Measurements from ENCODE around the gene ZNF217. TPM values are rescaled to one million over a fixed set of nuclear protein-coding genes. Genes with fewer than 3 reads are reported as not detected.
"Not testable (repeated sequence)": the region's sequence is repeated elsewhere in the genome, so short reads cannot be mapped to it uniquely, and the experiment has no call there.

Gene ZNF217
- total RNA-seq, 1 donor from 2014 or later, result 8.9 TPM

GRCh38 chr20:53533500-53533899, 60.1 kb downstream of the ZNF217 start:
- Histone ChIP-seq H3K27ac (no peak overlapping the region), H3K27me3 (no peaks in the 10 kb centered on the region), H3K4me3 (no peak overlapping the region), H3K36me3 (no peaks in the 10 kb centered on the region), H3K4me1 (no peaks in the 10 kb centered on the region), H3K9me3 (no peaks in the 10 kb centered on the region)
- TF ChIP-seq CTCF (IDR thresholded peaks at IDR 0.05), result no peak
- intact Hi-C loops (cut with DNase I), result no loop called here
- no peak for DNase-seq (ENCODE audit: low spot score in 2 of 2)

GRCh38 chr20:53532654-53533312, 60.9 kb downstream of the ZNF217 start:
- H3K4me3 ChIP-seq, result not testable (repeated sequence)

GRCh38 chr20:53530440-53530839, 63.2 kb downstream of the ZNF217 start:
- no peaks in the 10 kb centered on the region for H3K4me1 ChIP-seq
- H3K36me3 ChIP-seq, result no peaks in the 10 kb centered on the region
- no peaks in the 10 kb centered on the region for H3K27me3 ChIP-seq
- no peaks in the 10 kb centered on the region for H3K9me3 ChIP-seq
- H3K4me3 ChIP-seq, result no peak overlapping the region
- DNase-seq (ENCODE audit: low spot score in 2 of 2), result no peak
- intact Hi-C loops (cut with DNase I), result no loop called here
- H3K27ac ChIP-seq, result no peak overlapping the region
- TF ChIP-seq CTCF (IDR thresholded peaks at IDR 0.05), result no peak

More at GRCh38 chr20:53532654-53533312, 60.9 kb downstream of the ZNF217 start:
- H3K36me3 ChIP-seq; H3K27me3 ChIP-seq; H3K4me1 ChIP-seq; H3K9me3 ChIP-seq; H3K27ac ChIP-seq; DNase-seq (ENCODE audit: low spot score in 2 of 2); intact Hi-C loops (cut with DNase I): not testable (repeated sequence)

- no peak overlapping the region for H3K4me3 ChIP-seq
- H3K36me3 ChIP-seq, result no peaks in the 10 kb centered on the region
- no peaks in the 10 kb centered on the region for H3K4me1 ChIP-seq
- H3K27ac ChIP-seq, result no peak overlapping the region
- no peak for TF ChIP-seq CTCF (IDR thresholded peaks at IDR 0.05)
- no peak for DNase-seq (ENCODE audit: low spot score in 2 of 2)
- H3K27me3 ChIP-seq, result no peaks in the 10 kb centered on the region
- intact Hi-C loops (cut with DNase I), result no loop called here
- H3K9me3 ChIP-seq, result no peaks in the 10 kb centered on the region
Observed at GRCh38 chr20:53529658-53530057, 64.0 kb downstream of the ZNF217 start.

DNA sequence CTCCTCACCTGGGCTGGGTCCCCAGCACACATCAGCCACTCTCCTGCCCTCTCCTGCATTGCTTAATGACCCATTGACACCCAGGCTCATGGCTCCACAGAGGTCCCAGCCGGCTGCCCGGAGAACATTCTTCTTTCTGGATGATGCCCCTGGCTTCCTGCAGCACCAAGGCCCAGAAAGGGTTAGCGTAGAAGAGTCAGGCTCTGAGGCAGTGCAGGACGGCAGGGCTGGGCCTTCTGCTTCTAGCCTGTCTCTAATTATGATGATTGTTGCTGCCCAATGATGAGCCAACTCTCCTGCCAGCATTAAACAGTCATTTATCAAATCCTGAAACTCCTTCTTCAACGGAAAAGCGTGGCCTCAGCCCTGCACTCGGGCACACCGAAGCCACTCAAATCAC, 66.4 kb downstream of the ZNF217 start:
- H3K27ac ChIP-seq, result no peak overlapping the region
- no peaks in the 10 kb centered on the region for H3K27me3 ChIP-seq
- no peak overlapping the region for H3K4me3 ChIP-seq
- DNase-seq (ENCODE audit: low spot score in 2 of 2), result no peak
- H3K4me1 ChIP-seq, result no peaks in the 10 kb centered on the region
- H3K36me3 ChIP-seq, result no peaks in the 10 kb centered on the region
- no peaks in the 10 kb centered on the region for H3K9me3 ChIP-seq
- intact Hi-C loops (cut with DNase I), result no loop called here
- TF ChIP-seq CTCF (IDR thresholded peaks at IDR 0.05), result no peak

- intact Hi-C loops (cut with DNase I), result no loop called here
- H3K9me3 ChIP-seq, result no peaks in the 10 kb centered on the region
- H3K4me1 ChIP-seq, result no peaks in the 10 kb centered on the region
Observed at GRCh38 chr20:53524589-53525312, 68.9 kb downstream of the ZNF217 start.

DNA sequence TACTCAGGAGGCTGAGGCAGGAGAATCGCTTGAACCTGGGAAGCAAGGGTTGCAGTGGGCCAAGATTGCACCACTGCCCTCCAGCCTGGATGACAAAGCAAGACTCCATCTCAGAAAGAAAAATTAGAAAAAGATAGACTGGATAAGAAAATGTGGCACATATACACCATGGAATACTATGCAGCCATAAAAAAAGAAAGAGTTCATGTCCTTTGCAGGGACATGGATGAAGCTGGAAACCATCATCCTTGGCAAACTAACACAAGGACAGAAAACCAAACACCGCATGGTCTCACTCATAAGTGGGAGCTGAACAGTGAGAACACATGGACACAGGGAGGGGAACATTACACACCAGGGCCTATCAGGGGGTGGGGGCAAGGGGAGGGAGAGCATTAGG, 70.0 kb downstream of the ZNF217 start:
- intact Hi-C loops (cut with DNase I); H3K36me3 ChIP-seq; H3K4me3 ChIP-seq: not testable (repeated sequence)

More at GRCh38 chr20:53524589-53525312, 68.9 kb downstream of the ZNF217 start:
- no peaks in the 10 kb centered on the region for H3K27me3 ChIP-seq
- H3K27ac ChIP-seq, result no peak overlapping the region
- no peaks in the 10 kb centered on the region for H3K36me3 ChIP-seq
- no peak for DNase-seq (ENCODE audit: low spot score in 2 of 2)
- TF ChIP-seq CTCF (IDR thresholded peaks at IDR 0.05), result no peak
- H3K4me3 ChIP-seq, result no peak overlapping the region

More for the DNA sequence above, 70.0 kb downstream of the ZNF217 start:
- H3K4me1 ChIP-seq; H3K27me3 ChIP-seq; H3K27ac ChIP-seq; DNase-seq (ENCODE audit: low spot score in 2 of 2); H3K9me3 ChIP-seq: not testable (repeated sequence)
